Lower leg skin (tissue), 3 donors: ENCODE results near the gene CFAP410.

Experiments used
- POLR2A ChIP-seq, 2 donors: fragments of 450-650 bp; IDR thresholded peaks; one replicate each; pipeline ENCODE4 v1.6.1; 2016 to 2017; ENCODE audit warnings: antibody characterized with exemption in 2 of 2, mild to moderate bottlenecking in 1 of 2, moderate library complexity in 1 of 2
- TF ChIP-seq, protein P1 (sequence below), 3 donors: fragments of 450-650 bp; IDR thresholded peaks; one replicate each; pipeline ENCODE4 v1.5.1; 2016; ENCODE audit warnings: antibody characterized with exemption in 3 of 3, mild to moderate bottlenecking in 3 of 3, moderate library complexity in 2 of 3

DNA sequence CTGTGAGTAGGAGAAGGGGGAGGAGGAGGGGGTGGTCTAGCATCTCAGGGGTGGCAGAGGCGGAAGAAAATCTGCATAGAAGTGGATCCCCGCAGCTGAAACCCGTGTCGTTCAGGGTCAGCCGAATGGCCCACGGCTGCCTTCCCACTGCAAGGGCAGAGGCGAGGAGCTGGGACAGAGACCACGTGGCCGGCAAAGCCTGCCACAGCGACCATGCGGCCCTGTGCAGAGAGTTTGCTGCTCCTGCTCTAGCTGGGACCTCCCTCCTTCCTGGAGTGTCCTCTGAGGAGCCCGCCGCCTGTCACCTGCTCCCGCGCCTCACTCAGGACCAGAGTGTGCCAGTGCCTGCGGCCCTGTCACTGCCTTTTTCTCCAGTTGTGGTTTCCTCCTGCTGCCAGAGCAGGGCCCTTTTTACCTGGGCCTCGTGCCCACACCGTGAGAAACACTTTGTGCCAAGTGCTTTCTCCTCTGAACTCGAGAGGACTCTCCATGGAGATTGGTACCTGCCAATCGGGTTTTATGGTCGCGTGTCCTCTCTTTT lies 8.8 kb upstream of the CFAP410 start:
- TF ChIP-seq POLR2A (IDR thresholded peaks at IDR 0.05), result no peak
- TF ChIP-seq, protein P1, sequence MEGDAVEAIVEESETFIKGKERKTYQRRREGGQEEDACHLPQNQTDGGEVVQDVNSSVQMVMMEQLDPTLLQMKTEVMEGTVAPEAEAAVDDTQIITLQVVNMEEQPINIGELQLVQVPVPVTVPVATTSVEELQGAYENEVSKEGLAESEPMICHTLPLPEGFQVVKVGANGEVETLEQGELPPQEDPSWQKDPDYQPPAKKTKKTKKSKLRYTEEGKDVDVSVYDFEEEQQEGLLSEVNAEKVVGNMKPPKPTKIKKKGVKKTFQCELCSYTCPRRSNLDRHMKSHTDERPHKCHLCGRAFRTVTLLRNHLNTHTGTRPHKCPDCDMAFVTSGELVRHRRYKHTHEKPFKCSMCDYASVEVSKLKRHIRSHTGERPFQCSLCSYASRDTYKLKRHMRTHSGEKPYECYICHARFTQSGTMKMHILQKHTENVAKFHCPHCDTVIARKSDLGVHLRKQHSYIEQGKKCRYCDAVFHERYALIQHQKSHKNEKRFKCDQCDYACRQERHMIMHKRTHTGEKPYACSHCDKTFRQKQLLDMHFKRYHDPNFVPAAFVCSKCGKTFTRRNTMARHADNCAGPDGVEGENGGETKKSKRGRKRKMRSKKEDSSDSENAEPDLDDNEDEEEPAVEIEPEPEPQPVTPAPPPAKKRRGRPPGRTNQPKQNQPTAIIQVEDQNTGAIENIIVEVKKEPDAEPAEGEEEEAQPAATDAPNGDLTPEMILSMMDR (IDR thresholded peaks at IDR 0.05), result no peak
